GM18951 (cell line): ENCODE measurements around the gene PLXNB2.

Experiments used
- POLR2A ChIP-seq: IDR thresholded peaks from 4 replicates; pipeline ENCODE4 v1.6.1; 2011; ENCODE audit warnings: mild to moderate bottlenecking; ENCODE audit not compliant: insufficient read length, insufficient read depth; ENCODE audit errors: extremely low read depth
- in situ Hi-C: fragments of 300-500 bp; cut with MboI; formaldehyde crosslinking; loops from one replicate; pipeline ENCODE4 v1.12.0; 2022; ENCODE audit warnings: low sequenced_read_pairs, mixed read lengths, inconsistent platforms; ENCODE audit not compliant: unreplicated experiment

PLXNB2 gene

GRCh38 chr22:50303515-50303847 lies 4.0 kb downstream of the PLXNB2 start:
- TF ChIP-seq POLR2A: no peak
- in situ Hi-C loops: no loop called here

- in situ Hi-C loops: no loop called here
- no peak for TF ChIP-seq POLR2A
Measured at GRCh38 chr22:50302564-50302963, 4.9 kb downstream of the PLXNB2 start.

DNA sequence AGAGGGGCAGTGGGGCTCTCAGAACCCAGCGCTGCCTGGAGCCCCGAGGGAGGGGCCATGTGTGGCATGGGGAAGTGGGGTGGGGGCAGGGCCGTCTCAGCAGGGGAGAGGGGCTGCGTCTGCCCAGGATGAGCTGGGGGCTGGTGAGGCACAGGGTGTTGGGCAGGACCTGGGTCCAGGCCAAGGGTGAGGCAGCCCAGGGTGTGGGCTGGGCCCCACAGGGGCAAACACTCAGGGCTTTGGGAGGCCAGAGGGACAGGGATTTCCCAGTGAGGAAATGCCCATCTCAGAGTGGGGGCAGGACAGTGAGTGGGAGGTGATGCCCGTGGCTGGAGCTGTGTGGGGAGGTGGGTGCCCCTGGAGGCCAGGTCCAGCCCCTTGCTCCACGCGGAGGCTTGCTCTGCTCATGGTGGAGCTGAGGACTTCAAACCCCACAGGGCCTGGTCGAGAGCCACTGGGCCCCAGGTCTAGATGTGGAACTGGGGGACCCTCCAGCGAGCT lies 5.4 kb downstream of the PLXNB2 start:
- TF ChIP-seq POLR2A: no peak
- in situ Hi-C loops: no loop called here

- no peak for TF ChIP-seq POLR2A
- in situ Hi-C loops: no loop called here
Measured at GRCh38 chr22:50301581-50301991, 5.9 kb downstream of the PLXNB2 start.

DNA sequence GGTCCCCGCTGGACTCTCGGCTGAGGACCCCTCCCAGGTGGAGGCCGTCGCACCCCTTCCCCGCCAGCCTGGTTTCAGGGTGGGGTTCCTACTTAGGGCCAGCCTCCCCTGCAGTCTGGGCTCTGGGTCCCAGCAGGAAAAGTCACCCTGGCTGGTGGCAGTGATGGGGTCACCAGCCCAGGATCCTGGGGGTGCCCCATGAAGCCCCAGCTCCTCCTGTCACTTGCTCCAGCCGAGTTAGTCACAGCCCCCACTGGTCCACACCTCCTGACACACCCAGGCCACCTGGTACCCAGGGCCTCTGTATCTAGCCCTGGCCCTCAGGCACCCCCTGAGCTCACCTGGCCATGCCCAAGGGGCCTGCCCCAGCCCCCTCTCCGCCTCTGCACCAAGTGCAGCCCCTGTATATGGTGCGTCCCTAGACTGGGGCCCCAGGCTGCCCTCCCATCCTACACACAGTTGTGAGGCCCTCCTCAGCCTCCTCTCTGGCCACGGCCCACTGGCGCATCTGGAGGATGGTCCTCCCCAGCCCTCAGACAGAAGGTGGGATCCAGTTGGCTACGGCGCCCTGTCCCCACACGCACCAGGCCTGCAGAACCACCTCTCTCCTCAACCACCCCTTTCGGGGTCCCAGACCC lies 6.7 kb downstream of the PLXNB2 start:
- in situ Hi-C loops: no loop called here
- TF ChIP-seq POLR2A: no peak

DNA sequence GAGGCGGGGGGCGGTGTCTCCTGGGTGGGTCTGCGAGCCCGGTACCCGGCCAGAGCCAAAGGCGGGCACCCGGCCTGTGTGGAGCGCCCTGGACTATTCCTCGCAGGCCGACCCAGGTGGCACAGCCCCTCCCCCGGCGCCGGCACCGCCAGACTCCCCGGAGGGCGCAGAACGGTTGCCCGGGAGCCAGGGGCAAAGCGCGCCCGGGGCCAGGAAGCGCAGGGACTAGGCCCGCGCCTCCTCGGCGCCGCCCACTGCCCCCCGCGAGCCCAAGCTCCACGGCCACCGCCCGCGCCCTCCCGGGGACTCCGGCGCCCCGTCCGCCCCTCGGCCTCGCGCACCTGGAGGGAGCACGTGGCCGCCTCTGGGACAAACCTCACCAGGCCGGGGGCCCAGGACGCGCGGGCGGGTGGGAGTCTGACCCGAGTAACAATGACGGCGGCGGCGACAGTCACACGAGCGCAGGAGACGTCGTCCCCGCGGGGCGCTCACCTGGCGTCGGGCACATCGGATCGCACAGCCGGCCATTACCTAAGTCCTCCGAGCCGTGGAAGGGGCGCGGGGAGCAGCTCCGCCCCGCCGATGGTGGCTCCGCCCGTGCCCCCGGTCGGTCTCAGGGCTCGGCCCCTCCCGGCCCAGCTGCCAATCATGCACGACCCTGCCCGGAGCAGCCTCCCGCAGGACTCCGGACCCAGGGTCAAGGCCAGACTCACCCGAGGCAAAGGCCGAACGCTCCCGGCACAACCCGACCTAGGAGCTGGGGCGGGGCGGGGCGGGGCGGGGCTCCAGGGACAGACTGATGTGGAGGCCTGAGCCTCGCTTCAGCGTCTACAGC lies 7.4 kb downstream of the PLXNB2 start:
- in situ Hi-C loops: no loop called here
- TF ChIP-seq POLR2A: no peak

DNA sequence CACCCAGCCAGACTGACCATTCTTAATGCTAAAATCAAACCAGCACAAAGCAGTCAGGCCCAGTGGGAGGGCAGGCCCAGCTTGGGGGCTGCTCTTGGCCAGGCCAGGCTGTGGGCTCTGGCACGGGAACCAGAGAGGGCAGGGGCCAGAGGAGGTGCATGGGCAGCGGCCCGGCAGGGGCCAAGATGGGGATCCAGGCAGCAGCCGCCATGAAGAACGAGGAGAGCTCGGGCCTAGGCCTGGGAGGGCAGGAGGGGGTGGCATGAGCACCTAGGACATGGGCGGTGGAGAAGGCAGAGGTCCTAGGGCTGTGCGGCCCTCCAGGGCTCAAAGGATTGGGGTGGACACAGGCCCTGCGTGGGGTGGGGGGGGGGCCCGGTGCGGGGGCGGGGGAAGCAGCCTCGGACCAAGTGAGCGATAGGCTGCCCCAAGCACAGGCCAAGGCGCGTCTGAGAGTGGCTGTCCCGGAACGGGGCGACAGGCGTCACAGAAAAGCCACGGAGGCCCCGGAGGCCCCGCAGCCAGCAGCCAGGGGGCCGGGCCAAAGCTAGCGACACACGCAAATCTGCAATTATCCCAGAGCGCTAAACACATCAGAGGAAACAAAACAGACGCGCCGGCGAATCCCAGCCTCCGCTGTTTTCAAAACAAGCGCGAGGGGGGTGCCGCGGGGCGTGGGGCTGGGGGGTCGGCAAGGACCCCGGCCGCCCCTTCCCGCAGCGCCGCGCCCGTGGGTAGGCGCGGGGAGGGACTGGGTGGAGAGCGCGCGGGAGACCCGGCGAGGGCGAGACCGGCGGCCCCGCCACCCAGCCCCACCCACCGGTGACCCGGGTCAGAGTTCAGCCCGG lies 8.3 kb downstream of the PLXNB2 start:
- in situ Hi-C loops: no loop called here
- no peak for TF ChIP-seq POLR2A

GRCh38 chr22:50298266-50298637 lies 9.2 kb downstream of the PLXNB2 start:
- in situ Hi-C loops: no loop called here
- no peak for TF ChIP-seq POLR2A

DNA sequence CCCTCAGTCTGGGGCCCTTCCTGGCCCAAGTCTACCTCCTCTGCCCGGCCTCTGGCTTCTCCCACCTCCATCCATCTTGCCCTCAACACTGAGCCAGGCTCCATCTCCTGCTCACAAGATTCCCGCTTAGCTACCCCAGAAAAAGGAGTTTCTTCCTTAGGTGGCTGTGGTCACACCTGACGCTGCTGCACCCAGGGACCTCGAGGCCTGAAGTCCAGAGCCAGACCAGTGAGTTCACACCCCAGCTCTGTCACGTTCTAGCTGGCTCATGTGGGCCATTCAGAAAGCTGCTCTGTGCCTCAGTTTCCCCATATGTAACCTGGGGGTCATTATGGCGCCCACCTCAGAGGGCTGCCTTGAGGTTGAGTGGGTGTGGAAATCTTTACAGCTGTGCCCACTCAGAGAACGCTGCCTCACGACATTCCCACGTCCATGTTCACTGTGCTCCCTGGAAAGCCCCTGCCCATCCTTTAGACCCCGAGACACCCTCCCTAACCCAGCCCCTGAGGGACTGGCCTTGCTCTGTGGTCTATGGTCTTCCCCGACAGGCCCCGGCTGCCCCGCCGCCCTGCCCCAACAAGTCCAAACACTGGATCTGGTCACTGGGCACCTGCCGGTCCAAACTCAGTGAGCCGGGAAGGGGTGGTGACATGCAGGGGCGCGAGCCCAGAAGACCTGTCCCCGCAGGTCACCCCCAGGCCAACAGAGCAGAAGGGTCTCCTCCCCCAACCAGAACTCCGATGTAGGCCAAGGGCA lies 9.8 kb downstream of the PLXNB2 start:
- TF ChIP-seq POLR2A: no peak
- in situ Hi-C loops: no loop called here

- TF ChIP-seq POLR2A: no peak
- in situ Hi-C loops: no loop called here
Measured at GRCh38 chr22:50296658-50297490, 10.6 kb downstream of the PLXNB2 start.

DNA sequence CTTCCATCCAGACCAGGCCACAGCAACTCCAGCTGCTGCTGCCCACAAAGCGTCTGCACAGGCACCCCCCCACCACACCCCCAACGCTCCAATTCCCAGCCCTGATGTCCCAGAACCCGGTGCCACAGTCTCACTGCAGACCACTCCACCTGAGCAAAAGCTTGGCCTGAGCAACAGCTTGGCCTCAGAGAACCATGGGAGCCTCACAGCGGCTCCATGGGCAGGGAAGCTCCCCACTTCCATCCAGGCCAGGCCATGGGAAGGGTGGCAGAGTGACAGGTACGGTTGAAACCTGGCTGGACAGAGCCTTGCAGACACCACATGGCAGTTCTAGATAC lies 13.2 kb downstream of the PLXNB2 start:
- TF ChIP-seq POLR2A: no peak
- in situ Hi-C loops: no loop called here

GRCh38 chr22:50293441-50294318 lies 13.8 kb downstream of the PLXNB2 start:
- TF ChIP-seq POLR2A: no peak
- in situ Hi-C loops: no loop called here
